ENCODE measurements around the gene FYB1.

FYB1 gene

GRCh38 chr5:39203951-39204350 lies 15.4 kb downstream of the FYB1 start:
- Mint-ChIP-seq H3K4me1 (ENCODE audit: low read depth) (peaks cover 52% of the 10 kb centered on the region), H3K4me3 (peak overlapping the region; percentile 93), H3K9me3 (no peaks in the 10 kb centered on the region), H3K36me3 (ENCODE audit: low read depth) (peaks cover 27% of the 10 kb centered on the region), H3K27me3 (ENCODE audit: low read depth) (no peaks in the 10 kb centered on the region), H3K27ac (peak overlapping the region; percentile 94)

- Mint-ChIP-seq H3K36me3 (ENCODE audit: low read depth) (peaks cover 27% of the 10 kb centered on the region), H3K27me3 (ENCODE audit: low read depth) (no peaks in the 10 kb centered on the region), H3K27ac (peak overlapping the region; percentile 94), H3K4me3 (peak overlapping the region; percentile 93), H3K9me3 (no peaks in the 10 kb centered on the region), H3K4me1 (ENCODE audit: low read depth) (peaks cover 46% of the 10 kb centered on the region)
These were observed 16.0 kb downstream of the FYB1 start for GRCh38 chr5:39203275-39203922.

- Mint-ChIP-seq H3K4me3 (peak overlapping the region; percentile 93), H3K27ac (peak overlapping the region; percentile 94), H3K27me3 (ENCODE audit: low read depth) (no peaks in the 10 kb centered on the region), H3K4me1 (ENCODE audit: low read depth) (peaks cover 40% of the 10 kb centered on the region), H3K9me3 (no peaks in the 10 kb centered on the region), H3K36me3 (ENCODE audit: low read depth) (peaks cover 28% of the 10 kb centered on the region)
These were observed 16.6 kb downstream of the FYB1 start for GRCh38 chr5:39202597-39203274.

DNA sequence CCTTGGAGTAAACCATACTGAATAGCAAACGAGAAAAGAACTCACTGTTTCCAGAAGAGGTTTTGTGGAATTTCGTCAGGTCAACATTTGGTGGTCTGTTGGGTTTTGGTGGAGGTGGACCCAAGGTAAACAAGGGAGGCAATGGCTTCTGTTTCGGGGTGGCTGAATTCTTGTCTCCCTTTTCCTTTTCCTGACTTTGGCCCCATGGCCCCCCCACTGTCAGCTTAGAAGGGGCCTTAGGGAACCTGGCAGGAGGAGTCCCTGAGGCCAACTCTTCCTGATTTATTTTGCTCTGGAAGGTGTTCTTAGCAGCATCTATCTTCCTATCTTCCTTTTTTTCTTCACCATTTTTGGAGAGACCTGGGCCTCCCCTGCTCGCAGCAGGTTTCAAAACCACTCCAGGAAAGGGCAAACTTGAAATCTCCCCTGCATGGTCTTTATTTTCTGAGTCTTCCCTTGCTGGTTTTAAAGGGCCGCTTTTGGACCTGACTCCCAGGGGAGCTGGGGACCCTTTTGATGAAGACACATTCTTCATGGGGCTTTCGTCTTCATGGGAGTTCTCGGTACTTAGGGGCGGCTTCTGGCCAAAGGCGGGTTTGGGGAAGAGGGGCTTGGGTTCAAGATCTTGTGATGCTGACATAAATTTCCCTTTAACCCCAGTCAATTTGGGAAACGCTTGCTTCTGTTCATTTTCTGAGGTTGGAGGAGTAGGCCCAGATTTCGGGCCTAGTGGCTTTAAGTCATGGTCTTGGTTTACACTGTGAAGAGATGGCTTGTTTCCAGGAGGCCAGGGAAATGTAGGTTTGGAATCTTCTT lies 17.4 kb downstream of the FYB1 start:
- no peaks in the 10 kb centered on the region for H3K27me3 Mint-ChIP-seq (ENCODE audit: low read depth)
- peaks cover 28% of the 10 kb centered on the region for H3K36me3 Mint-ChIP-seq (ENCODE audit: low read depth)
- no peaks in the 10 kb centered on the region for H3K9me3 Mint-ChIP-seq
- peaks cover 36% of the 10 kb centered on the region for H3K4me1 Mint-ChIP-seq (ENCODE audit: low read depth)
- H3K4me3 Mint-ChIP-seq = peak overlapping the region; percentile 93
- H3K27ac Mint-ChIP-seq = peak overlapping the region; percentile 94

DNA sequence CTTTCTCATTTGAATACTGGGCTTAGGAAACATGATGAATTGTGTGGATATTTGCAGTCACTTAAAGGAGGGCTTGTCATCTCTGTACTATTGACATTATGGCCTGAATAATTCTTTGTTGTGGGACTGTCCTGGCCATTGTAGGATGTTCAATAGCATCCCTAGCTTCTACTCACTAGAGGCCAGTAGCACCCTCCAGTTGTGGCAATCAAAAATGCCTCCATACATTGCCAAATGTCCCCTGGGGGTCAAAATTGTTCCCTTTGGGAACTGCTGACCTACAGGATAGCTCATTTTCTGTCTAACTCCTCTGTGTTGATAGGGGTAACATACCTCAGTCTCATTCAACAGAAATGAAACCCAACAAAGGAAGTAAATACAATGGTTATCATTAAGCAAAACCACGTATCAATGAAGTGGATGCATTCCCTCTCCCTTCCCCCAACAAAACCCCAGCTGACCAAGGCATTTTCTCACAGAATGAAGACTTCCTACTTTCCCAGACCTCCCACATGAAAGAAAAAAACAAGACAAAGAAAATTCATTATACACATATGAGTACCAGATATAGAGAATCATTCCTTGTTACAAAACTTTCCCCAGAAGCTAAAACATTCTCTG lies 18.1 kb downstream of the FYB1 start:
- Mint-ChIP-seq H3K27me3 (ENCODE audit: low read depth) (no peaks in the 10 kb centered on the region), H3K4me1 (ENCODE audit: low read depth) (peaks cover 37% of the 10 kb centered on the region), H3K27ac (peak overlapping the region; percentile 94), H3K4me3 (peak overlapping the region; percentile 93), H3K9me3 (no peaks in the 10 kb centered on the region), H3K36me3 (ENCODE audit: low read depth) (peaks cover 34% of the 10 kb centered on the region)

DNA sequence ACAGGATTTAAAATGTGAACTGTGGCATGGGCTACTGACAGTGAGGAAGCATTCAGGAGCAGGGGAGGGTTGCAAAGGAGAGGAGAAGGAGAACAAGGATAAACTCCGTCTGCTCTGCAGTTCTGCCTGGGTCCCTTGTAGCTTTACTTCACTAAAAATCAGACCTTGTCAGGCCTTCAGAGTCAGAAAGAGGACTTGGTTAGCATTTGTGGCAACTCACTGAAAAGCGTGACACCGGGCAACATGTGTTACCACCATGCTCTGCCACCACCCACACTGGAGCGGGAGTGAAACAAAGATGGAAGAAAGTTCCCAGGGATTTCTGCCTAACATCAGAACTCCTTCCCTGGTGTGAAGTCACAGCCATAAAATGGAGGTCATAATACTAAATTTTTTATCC lies 19.3 kb downstream of the FYB1 start:
- peaks cover 35% of the 10 kb centered on the region for H3K4me1 Mint-ChIP-seq (ENCODE audit: low read depth)

GRCh38 chr5:39199335-39199734 lies 20.0 kb downstream of the FYB1 start:
- Mint-ChIP-seq H3K36me3 (ENCODE audit: low read depth) (peaks cover 47% of the 10 kb centered on the region), H3K9me3 (no peaks in the 10 kb centered on the region), H3K4me3 (peak overlapping the region; percentile 93), H3K27me3 (ENCODE audit: low read depth) (no peaks in the 10 kb centered on the region), H3K4me1 (ENCODE audit: low read depth) (peaks cover 35% of the 10 kb centered on the region), H3K27ac (peak overlapping the region; percentile 94)

More for the DNA sequence above, 19.3 kb downstream of the FYB1 start:
- Mint-ChIP-seq H3K36me3 (ENCODE audit: low read depth) (peaks cover 40% of the 10 kb centered on the region), H3K27me3 (ENCODE audit: low read depth) (no peaks in the 10 kb centered on the region), H3K4me3 (peak overlapping the region; percentile 93), H3K27ac (peak overlapping the region; percentile 94), H3K9me3 (no peaks in the 10 kb centered on the region)

- H3K4me3 Mint-ChIP-seq = peak overlapping the region; percentile 72
- H3K9me3 Mint-ChIP-seq = no peaks in the 10 kb centered on the region
- H3K27me3 Mint-ChIP-seq (ENCODE audit: low read depth) = no peaks in the 10 kb centered on the region
- H3K4me1 Mint-ChIP-seq (ENCODE audit: low read depth) = peaks cover 36% of the 10 kb centered on the region
- peak overlapping the region; percentile 6 for H3K27ac Mint-ChIP-seq
- peaks cover 59% of the 10 kb centered on the region for H3K36me3 Mint-ChIP-seq (ENCODE audit: low read depth)
These were observed 21.2 kb downstream of the FYB1 start for GRCh38 chr5:39198127-39198526.

DNA sequence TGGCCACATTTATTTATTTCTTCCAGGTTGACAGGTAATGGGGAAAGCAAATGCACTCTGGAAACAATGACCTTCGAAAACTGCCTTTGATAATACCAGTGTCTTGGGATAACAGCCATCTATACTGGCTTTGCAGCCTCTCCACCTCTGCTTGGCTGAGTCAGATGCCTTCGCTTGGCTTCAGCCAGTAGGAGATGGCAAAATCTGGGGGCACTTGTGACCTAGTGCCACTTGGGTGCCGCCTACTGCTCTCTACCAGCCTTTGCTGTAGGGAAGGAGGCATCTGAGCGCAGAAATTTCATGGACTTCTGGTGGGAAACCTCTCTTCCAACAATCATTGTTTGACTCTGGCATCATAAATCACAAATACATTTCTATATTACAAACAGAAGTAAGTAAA lies 21.8 kb downstream of the FYB1 start:
- Mint-ChIP-seq H3K36me3 (ENCODE audit: low read depth) (peaks cover 59% of the 10 kb centered on the region), H3K4me1 (ENCODE audit: low read depth) (peaks cover 40% of the 10 kb centered on the region), H3K27ac (peak overlapping the region; percentile 60), H3K4me3 (peak overlapping the region; percentile 72), H3K27me3 (ENCODE audit: low read depth) (no peaks in the 10 kb centered on the region), H3K9me3 (no peaks in the 10 kb centered on the region)

DNA sequence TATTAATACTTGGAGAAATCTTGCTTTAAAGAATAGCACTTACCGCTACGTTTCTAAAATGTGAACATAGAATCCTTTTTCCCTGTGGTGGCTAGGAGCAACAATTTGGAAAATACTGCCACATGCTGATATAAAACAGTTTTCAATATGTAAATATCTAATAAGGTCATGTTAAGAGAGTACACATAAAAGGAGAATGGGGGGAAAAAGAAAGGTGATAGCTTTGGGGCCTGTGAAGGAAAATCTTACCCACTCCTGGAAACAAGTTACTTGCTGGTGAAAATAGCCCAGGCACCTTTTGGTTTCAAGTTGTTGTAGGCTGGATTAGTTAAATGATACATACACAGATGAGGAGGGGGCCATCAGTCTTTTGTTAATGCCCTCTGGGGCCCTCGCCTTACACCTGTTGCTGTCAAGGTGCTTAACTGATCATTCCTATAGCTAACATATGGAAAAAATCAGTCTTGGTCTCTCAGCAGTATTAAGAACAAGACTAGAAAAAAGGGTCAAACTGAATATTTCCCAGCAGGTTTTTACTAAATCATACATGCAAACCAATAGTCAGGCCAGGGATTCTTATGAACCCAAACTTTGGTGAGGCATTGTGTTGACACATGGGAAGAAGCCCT lies 24.1 kb downstream of the FYB1 start:
- peaks cover 44% of the 10 kb centered on the region for H3K36me3 Mint-ChIP-seq (ENCODE audit: low read depth)
- peak overlapping the region; percentile 83 for H3K4me3 Mint-ChIP-seq
- H3K27me3 Mint-ChIP-seq (ENCODE audit: low read depth) = no peaks in the 10 kb centered on the region
- H3K9me3 Mint-ChIP-seq = no peaks in the 10 kb centered on the region
- peaks cover 60% of the 10 kb centered on the region for H3K4me1 Mint-ChIP-seq (ENCODE audit: low read depth)
- peak overlapping the region; percentile 78 for H3K27ac Mint-ChIP-seq

- Mint-ChIP-seq H3K4me3 (peak overlapping the region; percentile 83), H3K27me3 (ENCODE audit: low read depth) (no peaks in the 10 kb centered on the region), H3K27ac (peak overlapping the region; percentile 78), H3K36me3 (ENCODE audit: low read depth) (peaks cover 37% of the 10 kb centered on the region), H3K9me3 (no peaks in the 10 kb centered on the region), H3K4me1 (ENCODE audit: low read depth) (peaks cover 67% of the 10 kb centered on the region)
These were observed 24.8 kb downstream of the FYB1 start for GRCh38 chr5:39194466-39195136.

- Mint-ChIP-seq H3K36me3 (ENCODE audit: low read depth) (peaks cover 33% of the 10 kb centered on the region), H3K9me3 (no peaks in the 10 kb centered on the region), H3K4me1 (ENCODE audit: low read depth) (peaks cover 74% of the 10 kb centered on the region), H3K4me3 (peak overlapping the region; percentile 83), H3K27ac (peak overlapping the region; percentile 81), H3K27me3 (ENCODE audit: low read depth) (no peaks in the 10 kb centered on the region)
These were observed 25.6 kb downstream of the FYB1 start for GRCh38 chr5:39193553-39194465.
